GM19351 (cell line): ENCODE measurements around the gene NOB1.
"Not testable (repeated sequence)": the region's sequence is repeated elsewhere in the genome, so short reads cannot be mapped to it uniquely, and the experiment has no call there.

Experiments used
- ATAC-seq: cut with Tn5 transposase; IDR thresholded peaks from one replicate; pipeline ENCODE4 v1.9.1; 2021; ENCODE audit warnings: mild to moderate bottlenecking, moderate library complexity; ENCODE audit not compliant: unreplicated experiment

The NOB1 gene

GRCh38 chr16:69754469-69755310, at the start of gene NOB1:
TSS of gene NOB1 (minus strand) at chr16:69754926. CDS start at chr16:69754910, 16 bp downstream.
- peak; percentile 92 for ATAC-seq

- no peak for ATAC-seq
These were observed 49.6 kb upstream of the NOB1 start for GRCh38 chr16:69804297-69804696.

GRCh38 chr16:69799611-69800031, 44.9 kb upstream of the NOB1 start:
- no peak for ATAC-seq

GRCh38 chr16:69798466-69798865, 43.7 kb upstream of the NOB1 start:
- no peak for ATAC-seq

DNA sequence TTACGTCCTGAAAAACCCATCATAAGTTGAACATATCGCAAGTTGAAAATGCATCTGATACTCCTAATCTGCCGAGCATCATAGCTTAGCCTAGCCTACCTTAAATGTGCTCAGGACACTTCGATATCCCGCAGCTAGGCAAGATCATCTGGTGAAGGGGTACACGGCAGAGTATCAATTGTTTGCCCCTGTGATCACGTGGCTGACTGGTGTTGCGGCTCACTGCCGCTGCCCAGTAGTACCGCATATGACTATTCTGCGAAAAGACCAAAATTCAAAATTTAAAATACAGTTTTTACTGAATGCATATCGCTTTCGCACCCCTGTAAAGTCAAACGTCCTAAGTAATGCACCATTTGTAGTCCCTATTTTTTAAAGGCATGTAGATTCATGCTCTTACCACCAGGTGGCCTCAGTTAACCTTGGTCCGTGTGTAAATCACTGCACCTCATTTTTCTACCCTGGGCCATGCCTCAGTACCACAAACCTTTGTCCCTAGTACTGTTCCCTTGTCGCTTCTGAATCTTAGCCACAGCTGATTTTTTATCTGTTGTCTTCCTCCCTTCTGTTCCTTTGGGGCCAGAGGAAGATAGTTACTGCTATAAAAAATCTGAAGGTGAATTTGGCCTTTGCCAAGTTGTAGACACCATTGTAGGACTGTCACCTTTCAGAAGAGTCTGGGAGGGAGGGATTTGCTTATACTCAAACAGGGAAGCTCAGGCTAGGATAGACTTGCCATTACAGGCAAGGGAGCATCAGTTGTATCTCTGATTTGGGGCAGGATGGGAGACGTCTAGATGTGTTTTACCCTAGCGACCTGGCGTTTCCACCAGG, 41.8 kb upstream of the NOB1 start:
- no peak for ATAC-seq

DNA sequence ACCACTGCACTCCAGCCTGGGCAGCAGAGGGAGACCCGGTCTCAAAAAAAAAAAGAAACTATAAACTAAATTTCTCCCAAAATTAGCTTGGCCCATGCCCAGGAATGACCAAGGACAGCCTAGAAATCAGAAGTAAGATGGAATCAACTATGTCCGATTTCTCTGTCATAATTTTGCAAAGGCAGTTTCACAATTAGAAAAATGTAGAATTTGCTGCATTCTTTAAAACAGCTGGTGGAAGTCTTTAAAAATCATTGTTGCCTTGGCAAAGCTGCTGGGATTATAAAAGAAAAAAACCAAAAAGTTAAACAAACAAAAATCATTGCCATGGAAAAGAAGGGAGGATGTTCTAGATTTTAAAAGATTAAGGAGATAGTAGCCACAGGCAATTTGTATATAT, 39.8 kb upstream of the NOB1 start:
- ATAC-seq, result no peak

GRCh38 chr16:69793526-69793925, 38.8 kb upstream of the NOB1 start:
- ATAC-seq, result no peak

DNA sequence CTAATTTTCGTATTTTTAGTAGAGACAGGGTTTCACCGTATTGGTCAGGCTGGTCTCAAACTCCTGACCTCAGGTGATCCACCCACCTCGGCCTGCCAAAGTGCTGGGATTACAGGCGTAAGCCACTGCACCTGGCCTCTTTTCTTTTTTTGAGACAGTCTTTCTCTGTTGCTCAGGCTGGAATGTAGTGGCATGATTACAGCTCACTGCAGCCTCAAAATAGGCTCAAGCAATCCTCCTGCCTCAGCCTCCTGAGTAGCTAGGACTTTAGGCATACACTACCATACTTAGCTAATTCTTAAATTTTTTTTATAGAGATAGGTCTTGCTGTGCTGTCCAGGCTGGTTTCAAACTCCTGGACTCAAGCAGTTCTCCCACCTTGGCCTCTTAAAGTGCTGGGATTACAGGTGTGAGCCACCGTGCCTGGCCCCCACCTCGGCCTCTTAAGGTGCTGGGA, 36.7 kb upstream of the NOB1 start:
- ATAC-seq, result not testable (repeated sequence)

- no peak for ATAC-seq
These were observed 33.2 kb upstream of the NOB1 start for GRCh38 chr16:69787883-69788282.

GRCh38 chr16:69784586-69784985, 29.9 kb upstream of the NOB1 start:
- ATAC-seq, result no peak

GRCh38 chr16:69781118-69781517, 26.4 kb upstream of the NOB1 start:
- ATAC-seq, result no peak

GRCh38 chr16:69779724-69780123, 25.0 kb upstream of the NOB1 start:
- no peak for ATAC-seq

GRCh38 chr16:69775563-69775962, 20.8 kb upstream of the NOB1 start:
- no peak for ATAC-seq

DNA sequence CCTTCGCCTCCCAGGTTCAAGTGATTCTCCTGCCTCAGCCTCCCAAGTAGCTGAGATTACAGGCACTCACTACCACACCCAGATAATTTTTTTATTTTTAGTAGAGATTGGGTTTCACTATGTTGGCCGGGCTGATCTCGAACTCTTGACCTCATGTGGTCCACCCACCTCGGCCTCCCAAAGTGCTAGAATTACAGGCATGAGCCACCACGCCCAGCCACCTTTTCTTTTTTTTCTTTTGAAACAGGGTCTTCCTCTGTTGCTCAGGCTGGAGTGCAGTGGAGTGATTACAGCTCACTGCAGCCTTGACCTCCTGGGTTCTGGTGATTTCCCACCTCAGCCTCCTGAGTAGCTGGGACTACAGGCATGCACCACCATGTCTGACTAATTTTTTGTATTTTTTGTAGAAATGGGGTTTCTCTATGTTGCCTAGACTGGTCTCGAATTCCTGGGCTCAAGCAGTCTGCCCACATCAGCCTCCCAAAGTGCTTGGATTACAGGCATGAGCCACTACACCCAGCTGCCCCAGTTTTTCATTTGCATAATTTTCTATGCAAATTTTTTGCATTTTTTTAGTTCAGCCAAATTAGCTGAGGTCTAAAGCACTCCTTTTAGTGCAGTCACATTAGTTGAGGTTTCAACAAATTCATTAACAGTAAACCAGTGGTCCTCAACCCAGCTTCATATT, 18.7 kb upstream of the NOB1 start:
- ATAC-seq, result no peak

GRCh38 chr16:69771651-69771967, 16.9 kb upstream of the NOB1 start:
- no peak for ATAC-seq

DNA sequence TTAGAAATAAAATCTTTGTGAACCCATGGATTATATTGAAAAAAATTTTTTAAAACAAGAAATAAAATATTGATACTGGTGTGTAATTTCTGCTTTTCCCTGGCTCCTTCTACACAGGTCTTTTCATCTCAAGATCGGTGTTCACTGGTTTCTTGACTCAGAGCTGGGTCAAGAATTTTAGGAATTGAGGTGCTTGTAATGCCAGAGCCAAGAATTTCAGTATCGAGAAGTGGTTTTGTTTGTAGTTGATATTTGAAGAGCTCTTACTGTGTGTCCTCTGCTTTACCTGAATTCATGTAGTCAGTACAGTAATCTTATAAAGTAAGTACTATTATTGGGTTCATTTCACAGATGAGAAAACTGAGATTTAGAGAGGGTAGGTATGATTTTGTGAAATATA, 14.7 kb upstream of the NOB1 start:
- ATAC-seq, result no peak

DNA sequence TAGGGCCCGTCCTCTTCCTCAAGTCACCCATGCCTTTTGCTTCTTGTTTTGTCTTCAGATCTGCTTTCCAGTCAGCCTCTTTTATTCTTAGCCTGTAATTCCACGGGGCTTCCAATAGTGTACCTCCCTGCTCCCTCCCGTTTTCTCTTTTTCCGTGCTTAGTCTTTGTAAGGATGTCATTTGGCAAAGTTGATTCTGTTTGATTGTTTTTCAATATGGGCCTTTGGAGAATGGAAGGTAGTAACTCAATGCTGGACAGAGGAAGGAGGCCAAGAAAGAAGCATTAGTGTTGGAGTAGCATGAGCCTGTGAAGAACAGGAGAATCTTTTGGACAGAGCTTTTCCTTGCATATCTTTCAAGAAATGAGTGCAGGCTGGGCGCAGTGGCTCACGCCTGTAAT, 13.9 kb upstream of the NOB1 start:
- no peak for ATAC-seq

GRCh38 chr16:69767459-69768229, 12.9 kb upstream of the NOB1 start:
- ATAC-seq, result no peak

DNA sequence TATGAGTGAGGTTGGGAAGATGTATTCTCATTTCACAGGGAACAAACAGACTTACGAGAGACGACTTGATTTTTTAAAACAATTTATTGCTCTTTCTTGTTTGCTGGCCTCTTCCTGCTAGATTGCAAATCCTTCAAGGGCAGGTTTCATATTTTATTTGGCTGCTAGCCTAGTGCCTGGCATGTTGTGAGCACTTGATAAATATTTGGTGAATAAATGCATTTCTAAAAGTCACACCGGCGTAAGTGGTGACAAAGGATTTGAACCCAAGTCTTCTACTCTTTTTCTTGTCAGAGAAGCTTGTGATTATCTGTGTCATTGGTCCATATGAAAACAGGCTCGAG, 8.8 kb upstream of the NOB1 start:
- ATAC-seq, result no peak

- ATAC-seq, result peak; percentile 9
These were observed 8.3 kb upstream of the NOB1 start for GRCh38 chr16:69762814-69763598.
